ENCODE data around the gene ADGRL2.

- no peak for TF ChIP-seq CTCF (IDR thresholded peaks at IDR 0.05)
- no peak for TF ChIP-seq POLR2A (IDR thresholded peaks at IDR 0.05)
These were observed 77.2 kb downstream of the ADGRL2 start for GRCh38 chr1:81877940-81878339.

Measured in testis (tissue), 2 donors.